HG03066 (cell line): ENCODE measurements around the gene AOPEP.

Experiments used
- ATAC-seq: cut with Tn5 transposase; IDR thresholded peaks from one replicate; pipeline ENCODE4 v1.9.1; 2021; ENCODE audit warnings: low read depth; ENCODE audit not compliant: unreplicated experiment

Gene AOPEP

DNA sequence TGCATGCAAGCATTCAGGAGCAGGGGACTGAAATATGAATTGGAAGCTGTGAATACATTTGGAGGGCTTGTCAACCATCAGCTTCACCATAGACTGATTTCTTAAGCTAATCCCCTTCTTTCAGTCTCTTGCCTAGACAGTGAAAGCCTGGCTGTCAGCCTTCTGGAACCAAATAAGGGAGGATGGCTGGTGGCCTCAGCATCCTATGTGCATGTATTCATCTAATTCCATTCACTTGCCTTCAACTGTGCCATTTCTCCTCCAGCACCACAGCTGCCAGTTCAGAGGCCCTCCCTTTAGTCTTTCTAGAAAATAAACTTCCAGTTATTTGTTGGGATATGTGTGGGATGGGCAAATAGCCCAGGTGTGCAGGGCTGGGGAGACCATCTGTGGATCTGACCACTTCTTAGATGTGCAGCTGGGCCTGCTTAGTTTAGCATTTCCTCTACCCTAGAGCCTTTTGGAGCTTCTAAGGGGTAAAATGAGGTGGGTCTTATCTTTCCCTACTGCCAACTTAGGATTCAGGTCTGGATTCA, 62.1 kb downstream of the AOPEP start:
- ATAC-seq, result no peak

DNA sequence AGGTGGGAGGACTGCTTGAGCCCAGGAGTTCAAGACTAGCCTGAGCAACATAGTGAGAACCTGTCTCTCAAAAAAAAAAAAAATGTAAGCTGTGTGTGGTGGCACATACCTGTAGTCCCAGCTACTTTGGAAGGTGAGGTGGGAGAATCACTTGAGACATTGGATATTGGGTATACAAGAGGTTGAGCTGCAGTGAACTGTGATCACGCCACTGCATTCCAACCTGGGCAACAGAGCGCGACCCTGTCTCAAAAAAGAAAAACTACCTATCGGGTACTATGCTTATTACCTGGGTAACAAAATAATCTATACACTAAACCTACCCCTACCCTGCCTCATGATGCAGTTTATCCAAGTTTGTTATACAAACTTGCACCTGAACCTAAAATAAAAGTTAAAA, 64.9 kb downstream of the AOPEP start:
- no peak for ATAC-seq

DNA sequence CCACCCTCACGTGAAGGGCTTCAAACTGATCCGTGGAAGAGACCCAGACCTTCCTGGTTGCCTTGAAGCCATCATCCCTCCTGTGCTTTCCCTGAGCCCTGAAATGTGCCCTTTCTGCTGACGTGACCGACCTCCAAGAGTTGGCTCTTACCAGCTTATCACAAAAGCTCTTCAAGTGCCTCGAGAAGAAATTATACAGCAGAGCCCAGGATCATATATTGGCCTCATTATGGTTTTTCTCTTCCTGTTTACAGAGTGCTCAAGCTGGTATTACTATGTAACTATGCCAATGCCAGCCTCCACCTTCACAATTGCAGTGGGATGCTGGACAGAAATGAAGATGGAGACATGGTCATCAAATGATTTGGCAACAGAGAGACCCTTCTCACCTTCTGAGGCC, 66.0 kb downstream of the AOPEP start:
- ATAC-seq, result no peak

DNA sequence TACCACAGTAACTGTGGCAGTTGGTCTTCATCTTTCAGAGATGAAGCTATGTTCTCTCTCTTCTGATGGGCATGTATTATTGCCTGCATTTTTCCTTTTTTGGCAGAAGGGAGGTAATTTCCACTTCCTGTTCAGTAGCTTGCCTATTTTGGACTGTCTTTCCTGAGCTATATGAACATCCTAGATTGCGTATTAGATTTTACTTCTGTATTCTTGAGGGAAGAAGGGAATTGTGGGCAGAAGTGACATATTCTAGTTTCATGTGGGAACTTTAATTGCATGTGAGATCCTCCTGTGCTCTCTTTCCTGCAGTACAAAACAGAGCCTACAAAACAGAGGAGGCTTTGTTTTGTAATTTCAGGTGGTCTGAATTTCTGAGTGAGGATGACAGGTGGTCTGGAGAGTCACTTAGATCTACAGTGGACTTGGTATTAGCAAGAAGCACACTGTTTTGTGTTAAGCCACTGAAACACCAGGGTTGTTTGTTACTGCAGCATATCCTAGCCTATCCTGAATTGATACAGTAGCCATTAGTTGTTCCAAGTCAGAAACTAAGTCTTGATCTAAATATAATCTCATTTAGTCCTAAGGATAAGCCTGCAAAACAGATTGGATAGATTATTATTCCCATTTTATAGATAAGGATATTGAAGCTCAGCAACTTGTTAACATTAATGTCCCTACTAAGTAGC, 68.1 kb downstream of the AOPEP start:
- ATAC-seq, result no peak

DNA sequence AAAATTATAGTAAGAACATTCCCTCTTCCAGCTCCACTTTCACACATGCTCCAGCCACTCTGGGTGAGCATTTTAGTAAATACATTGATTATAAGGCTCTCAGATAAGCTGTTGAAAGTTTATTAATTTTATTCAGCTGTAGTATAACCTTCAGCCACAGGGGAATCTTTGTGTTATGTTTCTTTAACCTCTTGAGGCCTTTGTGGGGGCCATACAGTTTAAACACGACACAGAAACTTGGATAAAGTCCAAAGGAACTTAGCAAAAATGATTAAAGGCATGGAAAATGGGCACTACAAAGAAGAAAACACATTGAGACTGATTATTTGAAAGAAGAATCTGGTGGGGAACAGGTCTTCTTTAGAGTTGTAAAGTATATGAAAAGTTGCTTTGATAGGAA, 70.2 kb downstream of the AOPEP start:
- no peak for ATAC-seq

DNA sequence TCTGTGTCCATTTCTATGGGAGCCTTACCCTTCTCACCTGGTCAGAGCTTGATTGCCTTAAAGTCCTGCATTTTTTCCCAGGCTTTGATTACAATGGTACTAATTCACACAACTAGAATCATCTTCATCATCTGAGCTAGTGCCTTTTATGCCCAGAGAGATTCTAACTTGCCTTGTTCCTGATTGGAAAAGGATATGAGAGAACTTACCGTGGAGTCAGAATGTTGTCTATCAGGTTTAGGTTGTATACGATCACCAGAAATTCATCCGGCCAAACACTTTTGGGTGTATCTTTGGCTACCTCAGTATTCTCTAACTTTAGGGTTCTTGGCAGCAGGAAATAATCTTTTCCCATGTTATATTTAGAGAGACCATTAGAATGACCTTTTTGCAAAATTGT, 71.7 kb downstream of the AOPEP start:
- no peak for ATAC-seq

DNA sequence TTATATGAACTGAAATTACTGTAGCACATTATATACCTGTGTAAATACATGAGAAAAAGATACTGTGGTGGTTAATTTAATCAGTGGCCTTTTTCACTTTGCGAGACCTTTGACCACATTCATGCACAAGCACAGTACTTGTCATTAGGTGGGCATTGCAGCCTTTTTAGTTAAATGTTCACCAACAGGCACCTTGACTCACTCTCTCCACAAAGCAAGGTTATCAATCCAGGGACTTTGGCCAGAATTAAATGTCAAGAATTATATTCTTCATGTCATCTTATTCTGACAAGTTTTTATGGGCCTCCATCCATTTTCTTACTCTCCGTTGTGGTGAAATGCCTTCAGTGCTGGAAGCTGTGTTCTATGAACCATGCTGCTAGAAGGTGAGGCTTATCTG, 72.2 kb downstream of the AOPEP start:
- ATAC-seq, result no peak

DNA sequence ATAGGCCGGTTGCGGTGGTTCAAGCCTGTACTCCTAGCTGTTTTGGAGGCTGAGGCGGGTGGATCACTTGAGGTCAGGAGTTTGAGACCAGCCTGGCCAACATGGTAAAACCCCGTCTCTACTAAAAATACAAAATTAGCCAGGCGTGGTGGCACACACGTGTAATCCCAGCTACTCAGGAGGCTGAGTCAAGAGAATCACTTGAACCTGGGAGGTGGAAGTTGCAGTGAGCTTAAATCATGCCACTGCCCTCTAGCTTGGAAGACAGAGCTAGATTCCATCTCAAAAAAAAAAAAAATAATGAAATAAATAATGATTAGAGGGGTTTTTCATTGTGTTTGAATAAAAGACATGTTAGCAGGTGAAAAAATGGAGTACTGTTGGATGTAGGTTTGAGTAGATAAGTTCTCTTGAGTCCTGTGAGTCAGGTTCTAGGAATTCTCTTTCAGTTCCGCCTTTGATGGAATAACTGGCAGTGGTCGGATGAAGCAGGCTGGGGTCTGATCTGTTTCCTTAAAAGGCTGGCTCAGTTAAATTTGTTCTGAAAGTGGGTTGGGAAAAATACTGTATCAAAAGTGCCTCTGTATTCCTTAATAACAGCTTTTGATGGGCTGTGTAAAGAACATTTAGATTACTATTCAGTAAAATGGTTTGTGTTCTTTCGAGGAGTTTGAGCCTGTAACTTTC, 73.2 kb downstream of the AOPEP start:
- ATAC-seq, result no peak

DNA sequence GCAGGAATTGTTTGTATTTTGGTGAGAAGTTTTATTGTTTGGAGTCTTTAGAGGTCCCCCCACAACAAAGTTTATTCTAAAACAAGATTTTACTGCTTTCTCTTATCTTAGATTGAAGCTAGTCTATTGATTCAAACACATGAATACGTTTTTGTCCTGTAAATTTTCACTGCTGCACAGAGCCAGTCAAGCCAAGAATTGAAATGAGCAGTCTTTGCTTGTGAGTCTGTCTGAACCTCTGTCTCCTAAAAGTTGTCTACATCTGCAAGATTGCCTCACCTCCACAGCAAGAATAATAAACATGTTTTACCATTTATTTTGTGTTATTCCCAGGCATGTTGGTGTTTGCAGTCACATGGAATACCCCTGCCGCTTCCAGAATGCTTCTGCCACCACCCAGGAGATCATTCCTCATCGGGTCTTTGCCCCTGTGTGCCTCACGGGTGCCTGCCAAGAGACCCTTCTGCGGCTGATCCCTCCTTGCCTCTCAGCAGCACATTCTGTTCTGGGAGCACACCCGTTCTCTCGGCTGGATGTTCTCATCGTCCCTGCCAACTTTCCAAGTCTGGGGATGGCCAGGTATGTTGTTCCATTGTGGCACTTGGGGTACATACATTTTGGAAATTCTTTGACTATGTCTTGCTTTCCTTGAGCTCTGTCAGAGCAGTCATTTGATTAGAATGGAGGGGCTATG, 74.1 kb downstream of the AOPEP start:
- no peak for ATAC-seq

DNA sequence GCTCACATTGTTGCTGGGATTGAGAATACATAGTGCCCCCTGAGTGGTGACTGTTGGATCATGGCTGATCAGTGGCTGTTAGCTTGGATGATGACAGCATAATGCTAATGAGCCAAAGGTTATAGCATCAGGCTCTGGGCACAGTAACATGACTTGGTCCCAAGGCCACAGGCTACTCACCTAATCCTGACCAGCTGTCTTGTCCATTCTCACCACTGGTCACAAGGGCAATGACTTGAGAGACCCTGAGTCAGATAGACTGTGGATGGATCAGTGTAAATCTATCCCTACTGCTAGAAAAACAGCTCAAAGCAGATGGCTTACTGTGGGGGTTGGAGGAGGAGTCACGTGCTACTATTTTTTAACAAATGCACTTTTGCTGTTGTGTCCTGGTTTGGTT, 74.7 kb downstream of the AOPEP start:
- no peak for ATAC-seq

DNA sequence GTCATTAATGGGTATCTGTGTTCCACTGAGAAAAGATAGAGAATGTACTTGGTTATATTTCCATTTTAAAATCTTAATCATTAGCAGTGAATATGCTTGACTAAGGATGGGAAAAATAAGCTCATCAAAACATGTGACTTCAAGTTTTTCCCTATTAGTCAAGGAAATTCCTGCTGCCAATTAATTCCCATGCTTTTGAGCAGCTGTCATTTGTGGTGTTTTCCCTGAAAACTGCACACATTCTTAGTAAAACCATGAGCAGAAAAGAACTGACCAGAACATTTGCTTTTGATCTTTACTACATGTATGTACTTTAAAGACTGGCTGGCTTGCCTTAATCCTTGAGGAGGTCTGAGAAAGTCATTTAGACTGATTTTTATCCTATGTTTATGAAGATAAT, 75.2 kb downstream of the AOPEP start:
- ATAC-seq, result no peak

DNA sequence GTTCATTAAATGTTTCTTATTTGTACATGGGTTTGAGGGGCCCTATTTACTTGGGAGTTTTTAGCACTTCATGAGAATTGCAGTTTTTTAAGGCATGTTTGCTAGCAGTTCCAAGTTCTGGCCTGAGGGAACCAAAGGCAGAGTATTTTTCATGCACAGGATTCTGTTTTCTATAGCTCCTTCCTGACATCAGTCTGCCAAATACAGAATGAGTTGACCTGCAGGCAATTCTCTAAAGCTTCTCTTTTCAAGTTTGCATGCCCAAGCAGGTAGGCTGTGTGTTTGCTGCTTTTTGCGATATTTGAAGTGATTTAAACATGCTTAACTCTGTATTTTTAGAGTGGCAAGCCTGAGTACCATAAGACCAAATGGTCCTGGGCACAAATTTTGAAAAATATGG, 75.8 kb downstream of the AOPEP start:
- no peak for ATAC-seq

DNA sequence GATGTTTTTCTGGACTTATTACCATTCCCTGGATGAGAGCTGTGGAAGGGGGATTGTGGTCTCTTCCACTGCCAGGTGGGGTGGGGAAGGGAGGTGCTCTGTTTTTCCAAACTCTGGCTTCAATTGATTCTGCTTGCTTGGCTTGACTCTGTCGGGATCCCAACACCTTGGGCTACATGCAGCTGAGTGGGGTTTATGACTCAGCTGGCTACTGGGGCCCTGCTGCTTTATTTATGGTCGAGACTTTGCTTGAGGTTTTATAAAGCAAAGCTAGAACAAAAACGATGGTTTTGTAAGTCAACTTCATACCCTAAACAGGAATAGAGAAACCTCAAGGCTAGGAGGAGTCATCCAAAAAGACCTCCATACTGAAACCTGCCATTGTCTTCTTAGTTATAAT, 76.3 kb downstream of the AOPEP start:
- ATAC-seq, result peak; percentile 49

DNA sequence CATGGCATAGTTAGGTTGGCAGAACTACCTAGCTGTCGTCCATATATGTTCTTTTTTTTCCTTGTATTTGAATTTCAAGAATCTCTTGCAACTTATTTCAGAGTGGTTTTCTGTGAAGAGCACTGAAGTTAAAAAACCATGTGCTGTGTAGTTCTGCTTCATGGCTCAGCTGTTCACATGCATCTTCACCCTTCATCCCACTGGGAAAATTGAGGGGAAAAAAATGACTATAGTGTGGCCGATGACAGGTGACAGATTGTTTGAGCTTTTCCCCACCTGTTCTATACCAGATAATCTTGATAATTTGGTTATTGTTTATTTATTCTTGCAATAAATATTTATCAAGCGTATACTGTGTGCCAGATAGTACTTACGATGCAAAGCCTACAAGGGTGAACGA, 77.8 kb downstream of the AOPEP start:
- ATAC-seq, result no peak

DNA sequence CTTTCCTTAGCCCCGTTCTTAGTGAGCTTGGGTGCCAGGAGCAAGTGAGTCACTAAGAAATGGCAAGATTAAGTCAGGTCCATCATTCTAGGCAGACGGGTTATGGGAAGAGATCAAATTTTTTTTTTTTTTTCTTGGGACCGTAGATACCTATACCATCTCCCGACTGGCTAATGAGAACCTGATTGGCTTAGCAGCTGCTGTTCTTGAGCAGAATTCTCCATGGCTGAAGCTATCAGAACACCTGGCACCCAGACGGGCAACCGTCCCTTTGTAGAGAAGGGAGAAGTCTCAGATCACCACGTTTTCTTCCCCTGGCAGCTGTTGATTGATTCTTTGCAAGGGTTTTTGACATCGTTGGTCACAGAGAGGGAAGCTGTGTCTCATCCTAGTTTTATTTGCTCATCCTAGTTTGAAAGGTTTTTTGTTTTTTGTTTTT, 78.6 kb downstream of the AOPEP start:
- ATAC-seq, result no peak

DNA sequence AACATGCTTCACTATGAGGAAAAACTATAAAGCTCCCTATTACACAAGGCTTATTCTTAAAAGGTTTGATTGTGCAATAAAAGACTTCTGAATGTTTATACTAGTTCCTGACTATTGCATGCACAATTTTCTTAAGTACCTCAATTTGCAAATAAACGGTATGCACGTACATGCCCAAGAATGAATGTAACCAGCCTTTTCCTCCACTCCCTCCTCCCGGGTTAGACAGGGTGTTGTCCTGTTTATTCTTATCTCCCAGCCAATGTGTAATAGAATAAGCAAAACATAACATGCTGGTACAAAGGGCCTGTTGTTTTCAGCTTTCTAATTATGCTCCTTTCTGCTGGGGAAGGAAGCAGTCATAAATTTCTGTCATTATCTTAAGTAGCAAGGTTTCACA, 79.1 kb downstream of the AOPEP start:
- ATAC-seq, result no peak

DNA sequence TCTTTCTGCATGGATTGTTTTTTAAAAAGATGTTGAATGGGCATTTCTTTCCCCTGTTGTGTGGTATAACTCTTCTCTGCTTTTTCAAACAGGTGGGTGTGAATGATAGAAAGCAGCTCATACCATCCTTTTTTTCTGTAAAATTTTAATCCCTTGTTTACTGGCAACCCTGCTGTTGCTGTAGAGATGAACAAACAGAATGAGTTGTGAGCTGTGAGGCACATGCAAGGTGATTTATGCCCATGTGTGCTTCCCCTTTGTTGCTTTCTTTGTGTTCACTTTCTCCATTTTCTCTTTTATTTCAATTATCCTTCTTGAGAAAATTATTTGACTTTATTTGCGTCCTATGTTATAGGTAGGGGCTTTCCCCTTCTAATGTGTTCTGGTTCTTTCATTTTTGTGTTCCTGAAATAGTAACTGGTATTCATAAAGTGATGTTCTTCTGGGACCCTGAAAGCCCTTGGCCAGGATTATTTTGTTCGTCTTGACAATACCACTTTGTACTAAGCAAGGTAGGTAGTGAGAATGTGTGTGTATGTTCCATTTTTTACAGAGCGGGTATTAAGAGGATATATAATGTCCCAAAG, 79.9 kb downstream of the AOPEP start:
- no peak for ATAC-seq

DNA sequence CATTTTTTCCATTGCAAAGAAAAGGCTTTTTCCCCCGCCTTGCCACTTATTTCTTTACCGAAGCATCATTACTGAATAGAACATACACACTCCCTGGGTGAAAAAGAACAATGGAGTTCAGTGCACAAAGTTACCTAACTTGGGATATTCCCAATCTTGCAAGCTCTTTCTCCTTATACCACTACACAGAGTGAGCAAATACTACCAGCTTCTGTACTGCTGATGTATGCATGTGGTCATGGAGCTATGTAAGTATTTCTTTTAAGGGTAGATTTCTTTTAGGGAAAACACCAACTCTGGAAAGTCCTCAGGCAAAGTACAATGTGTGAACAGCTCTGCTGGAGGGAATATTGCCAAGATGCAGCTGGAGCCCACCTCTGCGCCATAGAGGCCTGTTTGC, 81.1 kb downstream of the AOPEP start:
- no peak for ATAC-seq

DNA sequence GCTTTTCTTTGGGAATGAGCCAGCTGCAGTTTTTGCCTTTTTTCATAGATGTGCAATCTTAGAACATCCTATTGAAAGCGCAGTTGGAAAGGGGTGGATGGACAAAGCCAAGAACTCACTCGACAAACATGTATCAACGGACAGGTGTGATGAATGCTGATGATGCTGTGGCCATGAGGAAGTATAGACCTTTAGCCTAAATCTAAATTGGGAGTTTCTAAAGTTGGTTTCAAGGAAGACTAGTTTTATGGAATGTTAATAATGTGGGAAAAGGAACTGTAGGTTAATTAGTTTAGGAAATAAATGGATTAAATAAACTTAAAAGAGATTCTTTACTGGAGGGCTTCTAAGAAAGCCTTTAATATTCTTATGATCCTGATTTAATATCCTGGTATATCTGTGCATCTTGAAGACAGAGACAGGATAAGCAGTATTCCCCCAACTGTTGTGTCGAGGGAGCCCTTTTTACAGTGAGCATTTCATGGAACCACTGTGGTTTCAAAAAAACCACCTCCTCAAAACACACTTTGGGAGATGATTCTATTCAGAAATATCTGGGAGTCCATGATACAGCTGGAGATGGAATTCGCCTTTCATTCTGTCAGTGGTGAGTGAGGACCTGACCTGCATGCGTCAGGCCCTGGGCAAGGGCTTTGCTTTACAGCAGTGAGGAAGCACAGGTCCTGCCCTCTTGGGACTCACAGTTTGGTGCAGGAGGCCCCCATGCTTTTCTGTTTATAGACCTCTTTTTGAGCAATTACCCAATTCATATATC, 82.6 kb downstream of the AOPEP start:
- ATAC-seq, result no peak

DNA sequence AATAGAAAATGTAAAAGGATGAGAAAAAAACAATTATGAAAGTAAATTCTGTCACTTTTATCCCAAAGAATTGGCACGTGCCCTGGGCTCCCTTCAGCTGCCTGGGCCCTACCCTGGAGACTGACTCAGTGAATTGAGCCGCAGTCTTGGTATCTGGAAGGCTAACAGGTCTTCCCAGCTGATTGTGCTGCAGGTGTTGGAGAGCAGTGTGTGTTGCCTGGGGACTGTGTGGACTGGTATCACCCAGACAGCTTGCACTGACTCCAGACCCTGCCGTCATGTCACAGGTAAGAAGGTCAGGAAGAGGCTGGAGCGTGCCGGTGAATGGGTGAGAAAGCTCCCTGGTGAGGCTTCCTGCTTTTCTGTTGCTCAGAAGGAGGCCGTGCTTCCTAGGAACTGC, 83.3 kb downstream of the AOPEP start:
- no peak for ATAC-seq

DNA sequence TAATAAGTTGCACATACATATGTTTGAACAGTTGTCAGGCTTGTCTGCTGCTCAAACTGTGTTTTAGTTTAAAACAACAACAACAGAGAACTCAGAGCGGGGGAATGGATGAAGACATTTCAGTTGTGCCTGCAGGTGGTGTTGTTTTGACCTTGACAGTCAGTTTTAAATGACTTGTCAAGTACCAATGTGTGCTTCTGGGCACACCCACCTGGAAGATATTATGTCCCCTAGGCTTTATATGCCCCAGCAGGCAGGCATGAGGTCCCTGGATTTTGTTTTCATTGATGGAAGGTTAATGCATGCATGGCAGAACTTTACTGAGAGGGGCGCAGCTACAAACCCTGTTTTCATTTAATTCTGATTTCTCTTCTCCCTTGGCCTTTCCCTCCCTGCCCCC, 84.6 kb downstream of the AOPEP start:
- ATAC-seq, result no peak
